Tibial artery (tissue), 4 donors: ENCODE data around the gene NINJ2.
"Not testable (repeated sequence)": the region's sequence is repeated elsewhere in the genome, so short reads cannot be mapped to it uniquely, and the experiment has no call there.

Experiments
- DNase-seq, 2 donors: peaks; one replicate each; pipeline ENCODE4 v3.0.0-alpha.2; 2019
- H3K27ac ChIP-seq, 2 donors: fragments of 200-600 bp; sonication (generic) in 1 of 2; 1 replicate in 1 of 2; 2 replicates in 1 of 2; pipeline ENCODE4 v1.5.1; 2018 to 2019; ENCODE audit warnings: mild to moderate bottlenecking in 1 of 2
- H3K27me3 ChIP-seq, 2 donors: fragments of 200-600 bp; sonication (generic) in 1 of 2; one replicate each; pipeline versions ENCODE4 v1.5.1 to v1.6.0; 2016 to 2019
- H3K36me3 ChIP-seq, 3 donors: fragments of 200-600 bp; sonication (generic) in 2 of 3; one replicate each; pipeline ENCODE4 v1.5.1; 2016 to 2019; ENCODE audit warnings: mild to moderate bottlenecking in 2 of 3
- H3K4me1 ChIP-seq, 4 donors: fragments of 200-600 bp; sonication (generic) in 2 of 4; 1 replicate in 3 of 4; 2 replicates in 1 of 4; pipeline ENCODE4 v1.5.1; 2016 to 2019
- H3K4me3 ChIP-seq, 2 donors: fragments of 200-600 bp; sonication (generic) in 1 of 2; 1 replicate in 1 of 2; 2 replicates in 1 of 2; pipeline ENCODE4 v1.5.1; 2018 to 2019; ENCODE audit warnings: mild to moderate bottlenecking in 2 of 2
- H3K9me3 ChIP-seq, 3 donors: fragments of 200-600 bp; sonication (generic) in 1 of 3; one replicate each; pipeline ENCODE4 v1.5.1; 2016 to 2019
- intact Hi-C: fragments of 100-400 bp; cut with DNase I; formaldehyde crosslinking; loops from one replicate; pipeline ENCODE4 v1.15.0; 2023; ENCODE audit warnings: low total_unique reads
- TF ChIP-seq, protein P1 (sequence below), 2 experiments: fragments of 200-600 bp in 1 of 2; fragments of 450-650 bp in 1 of 2; IDR thresholded peaks; one replicate each; pipeline ENCODE4 v1.5.1; 2017 to 2019; ENCODE audit warnings: antibody characterized with exemption in 2 of 2, mild to moderate bottlenecking in 1 of 2, moderate library complexity in 1 of 2

NINJ2 gene

GRCh38 chr12:643475-644302 is 19.6 kb downstream of the NINJ2 start:
- H3K27me3 ChIP-seq: no peaks in the 10 kb centered on the region
- peak; percentile 39 to 61 for DNase-seq
- no peaks in the 10 kb centered on the region for H3K36me3 ChIP-seq
- H3K27ac ChIP-seq: peak overlapping the region; percentile 93 to 99
- no peaks in the 10 kb centered on the region for H3K9me3 ChIP-seq
- H3K4me3 ChIP-seq: peak overlapping the region; percentile 65 to 74
- TF ChIP-seq, protein P1, sequence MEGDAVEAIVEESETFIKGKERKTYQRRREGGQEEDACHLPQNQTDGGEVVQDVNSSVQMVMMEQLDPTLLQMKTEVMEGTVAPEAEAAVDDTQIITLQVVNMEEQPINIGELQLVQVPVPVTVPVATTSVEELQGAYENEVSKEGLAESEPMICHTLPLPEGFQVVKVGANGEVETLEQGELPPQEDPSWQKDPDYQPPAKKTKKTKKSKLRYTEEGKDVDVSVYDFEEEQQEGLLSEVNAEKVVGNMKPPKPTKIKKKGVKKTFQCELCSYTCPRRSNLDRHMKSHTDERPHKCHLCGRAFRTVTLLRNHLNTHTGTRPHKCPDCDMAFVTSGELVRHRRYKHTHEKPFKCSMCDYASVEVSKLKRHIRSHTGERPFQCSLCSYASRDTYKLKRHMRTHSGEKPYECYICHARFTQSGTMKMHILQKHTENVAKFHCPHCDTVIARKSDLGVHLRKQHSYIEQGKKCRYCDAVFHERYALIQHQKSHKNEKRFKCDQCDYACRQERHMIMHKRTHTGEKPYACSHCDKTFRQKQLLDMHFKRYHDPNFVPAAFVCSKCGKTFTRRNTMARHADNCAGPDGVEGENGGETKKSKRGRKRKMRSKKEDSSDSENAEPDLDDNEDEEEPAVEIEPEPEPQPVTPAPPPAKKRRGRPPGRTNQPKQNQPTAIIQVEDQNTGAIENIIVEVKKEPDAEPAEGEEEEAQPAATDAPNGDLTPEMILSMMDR (IDR thresholded peaks at IDR 0.05): no peak
- intact Hi-C loops: loop anchor here (10.0 kb wide), 1 partner anchor 111 kb away; the partner anchor contains the start of gene WNK1
- peaks cover 0 to 53% (median 35%) of the 10 kb centered on the region in 4 donors for H3K4me1 ChIP-seq

- no peaks in the 10 kb centered on the region for H3K9me3 ChIP-seq
- H3K27me3 ChIP-seq: no peaks in the 10 kb centered on the region
- peaks cover 0 to 53% (median 35%) of the 10 kb centered on the region in 4 donors for H3K4me1 ChIP-seq
- H3K27ac ChIP-seq: peak overlapping the region; percentile 93 to 99
- peak overlapping the region; percentile 65 to 74 for H3K4me3 ChIP-seq
- intact Hi-C loops: loop anchor here (10.0 kb wide), 1 partner anchor 112 kb away; the partner anchor contains the start of gene WNK1
- DNase-seq: peak; percentile 62 to 87
- no peaks in the 10 kb centered on the region for H3K36me3 ChIP-seq
- TF ChIP-seq, protein P1 (IDR thresholded peaks at IDR 0.05): peak; percentile 15 to 40
Observed at GRCh38 chr12:642633-643474, 20.4 kb downstream of the NINJ2 start.

GRCh38 chr12:641321-641720 is 21.9 kb downstream of the NINJ2 start:
- H3K36me3 ChIP-seq, H3K9me3 ChIP-seq, H3K27ac ChIP-seq, H3K4me3 ChIP-seq, H3K27me3 ChIP-seq: not testable (repeated sequence)
- DNase-seq: peak in 1 of 2 donors; percentile 41
- intact Hi-C loops: loop anchor here (10.0 kb wide), 1 partner anchor 113 kb away; the partner anchor contains the start of gene WNK1
- peaks cover 0 to 40% (median 23%) of the 10 kb centered on the region in 4 donors for H3K4me1 ChIP-seq

DNA sequence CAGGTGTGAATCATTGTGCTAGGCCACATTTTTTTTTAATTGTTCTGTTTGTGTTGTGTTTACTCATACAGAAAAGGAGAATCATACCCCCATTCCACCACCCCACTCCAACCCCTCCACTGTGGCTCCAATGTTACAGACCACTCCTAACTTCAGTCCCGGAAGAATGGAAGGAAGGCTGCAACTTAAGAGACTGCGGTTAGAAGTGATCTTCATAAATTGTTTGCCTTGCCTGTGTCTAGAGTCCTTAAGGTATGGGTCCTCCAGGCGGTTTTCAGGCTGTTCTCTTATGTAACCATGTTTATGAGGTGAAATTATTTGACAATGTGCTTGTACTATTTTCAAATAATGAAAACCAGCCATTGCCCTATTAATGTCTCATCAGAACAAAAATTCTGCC is 22.5 kb downstream of the NINJ2 start:
- Histone ChIP-seq H3K27me3 (no peaks in the 10 kb centered on the region), H3K36me3 (no peaks in the 10 kb centered on the region), H3K4me3 (no peak overlapping the region), H3K9me3 (no peaks in the 10 kb centered on the region), H3K4me1 (peaks cover 0 to 35% (median 18%) of the 10 kb centered on the region in 4 donors), H3K27ac (no peak overlapping the region)
- no peak for DNase-seq
- TF ChIP-seq, protein P1 (IDR thresholded peaks at IDR 0.05): no peak
- intact Hi-C loops: loop anchor here (10.0 kb wide), 1 partner anchor 114 kb away; the partner anchor contains the start of gene WNK1

GRCh38 chr12:639988-640387 is 23.3 kb downstream of the NINJ2 start:
- DNase-seq: no peak
- H3K27me3 ChIP-seq: no peaks in the 10 kb centered on the region
- H3K27ac ChIP-seq: peak overlapping the region; percentile 5 to 7
- TF ChIP-seq, protein P1 (IDR thresholded peaks at IDR 0.05): no peak
- intact Hi-C loops: loop anchor here (10.0 kb wide), 1 partner anchor 115 kb away; the partner anchor contains the start of gene WNK1
- H3K9me3 ChIP-seq: no peaks in the 10 kb centered on the region
- H3K4me3 ChIP-seq: no peak overlapping the region
- H3K36me3 ChIP-seq: no peaks in the 10 kb centered on the region
- H3K4me1 ChIP-seq: peaks cover 0 to 27% (median 10%) of the 10 kb centered on the region in 4 donors
